Measurements from ENCODE around the gene SDK1.

SDK1 gene

DNA sequence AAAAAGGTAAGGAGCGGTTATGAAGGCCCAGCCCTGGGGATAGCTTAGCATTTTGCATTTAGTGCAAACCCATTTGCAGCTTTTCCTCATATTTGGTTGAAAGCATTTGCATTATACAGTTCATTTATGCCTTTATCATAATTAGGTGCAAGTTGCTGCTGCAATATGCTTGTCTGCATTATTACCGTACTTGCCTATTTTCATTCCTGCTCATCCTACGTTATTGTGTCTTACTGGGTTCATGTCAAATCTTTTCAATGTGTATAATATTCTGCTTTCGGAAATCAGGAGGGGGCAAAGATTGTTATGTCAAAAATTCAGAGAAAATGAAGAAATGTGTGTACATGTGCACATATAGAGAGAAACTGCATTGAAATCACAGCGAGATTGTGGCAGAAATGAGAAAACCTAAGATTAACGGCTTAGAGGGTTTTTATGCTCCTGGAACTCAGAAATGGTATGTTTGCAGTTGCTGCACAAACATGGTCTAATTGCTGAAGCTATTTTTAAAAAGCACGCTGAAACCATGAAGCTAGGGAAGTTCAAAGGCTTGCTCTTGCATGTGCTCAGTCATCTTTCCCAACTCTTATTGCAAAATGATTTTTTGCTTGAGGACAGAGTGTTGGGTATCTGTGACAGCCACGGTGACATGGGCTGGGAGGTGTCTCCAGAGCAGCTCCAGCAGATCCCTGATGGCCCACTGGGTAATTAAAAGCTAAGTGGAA lies 613.2 kb downstream of the SDK1 start (continued):
- TF ChIP-seq ZNF837 (tag by site-specific recombination; IDR thresholded peaks at IDR 0.05) (no peak), TRIM28 (IDR thresholded peaks at IDR 0.05; ENCODE audit: borderline replicate concordance, low read length) (no peak), RBAK (tag by site-specific recombination; IDR thresholded peaks at IDR 0.05) (no peak), KLF8 (tag by site-specific recombination; IDR thresholded peaks at IDR 0.05) (no peak), ZNF544 (tag by site-specific recombination; IDR thresholded peaks at IDR 0.05) (no peak)

DNA sequence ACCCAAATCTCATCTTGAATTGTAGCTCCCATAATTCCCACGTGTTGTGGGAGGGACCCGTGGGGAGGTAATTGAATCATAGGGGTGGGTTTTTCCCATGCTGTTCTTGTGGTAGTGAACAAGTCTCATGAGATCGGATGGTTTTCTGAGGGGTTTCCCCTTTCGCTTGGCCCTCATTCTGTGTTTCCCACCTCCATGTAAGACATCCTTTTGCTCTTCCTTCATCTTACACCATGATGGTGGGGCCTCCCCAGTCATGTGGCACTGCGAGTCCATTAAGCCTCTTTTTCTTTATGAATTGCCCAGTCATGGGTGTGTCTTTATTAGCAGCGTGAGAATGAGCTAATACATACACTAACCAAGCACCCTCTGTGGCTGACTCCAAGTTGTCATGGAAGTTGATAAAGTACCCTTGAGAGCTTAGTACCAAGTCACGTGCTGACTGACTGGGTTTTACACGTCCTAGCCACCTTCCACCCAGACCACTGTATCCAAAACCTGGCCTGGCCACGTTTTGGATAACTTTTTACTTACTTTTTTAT lies 614.4 kb downstream of the SDK1 start:
- Histone ChIP-seq H3K36me3 (ENCODE audit: control insufficient read depth in 2 of 2, insufficient read depth in 1 of 2, low read length in 2 of 2) (no peaks in the 10 kb centered on the region), H3K4me1 (ENCODE audit: control insufficient read depth, insufficient read depth, low read length) (no peaks in the 10 kb centered on the region), H3K9me3 (ENCODE audit: control insufficient read depth, insufficient read depth, low read depth, low read length) (no peaks in the 10 kb centered on the region), H3K4me3 (ENCODE audit: low read depth, low read length) (no peak overlapping the region), H3K27ac (ENCODE audit: extremely low read depth, low read depth, low read length) (no peak overlapping the region)
- CTCF ChIA-PET: no interaction called here
- POLR2A ChIA-PET: interaction anchor here (0.6 kb wide), 1 partner anchor 698 kb away, joined by 3 read pairs; no protein-coding TSS in a partner anchor
- TF ChIP-seq KLF9 (tag by site-specific recombination; IDR thresholded peaks at IDR 0.05; ENCODE audit: low read depth) (no peak), ZNF391 (tag by site-specific recombination; IDR thresholded peaks at IDR 0.05; ENCODE audit: borderline replicate concordance, low read depth) (no peak), ZNF426 (tag by site-specific recombination; IDR thresholded peaks at IDR 0.05) (no peak), ZBTB1 (tag by site-specific recombination; IDR thresholded peaks at IDR 0.05) (no peak), GLI4 (tag by site-specific recombination; IDR thresholded peaks at IDR 0.05) (no peak), ZNF560 (tag by site-specific recombination; IDR thresholded peaks at IDR 0.05; ENCODE audit: borderline replicate concordance) (no peak)

DNA sequence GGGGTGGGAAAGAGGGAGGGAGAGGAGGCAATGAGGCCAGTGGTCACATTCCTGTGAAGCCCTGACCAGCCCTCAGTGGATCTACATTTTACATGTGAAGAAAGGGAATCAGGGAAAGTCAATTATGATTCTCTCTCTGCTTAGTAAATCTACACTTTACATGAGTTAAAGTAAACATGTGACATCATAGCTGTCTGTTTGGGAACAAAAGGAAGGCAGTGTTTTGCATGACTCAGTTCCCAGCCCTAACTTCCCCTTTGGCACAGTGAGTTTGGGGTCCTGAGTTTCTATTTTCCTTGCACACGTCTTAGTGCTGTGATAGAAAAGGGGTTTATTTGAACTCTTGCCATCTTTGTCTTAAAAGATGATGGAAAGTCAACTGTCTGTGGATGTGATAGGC lies 615.1 kb downstream of the SDK1 start:
- Histone ChIP-seq H3K4me1 (ENCODE audit: control insufficient read depth, insufficient read depth, low read length) (no peaks in the 10 kb centered on the region), H3K27ac (ENCODE audit: extremely low read depth, low read depth, low read length) (no peak overlapping the region), H3K4me3 (ENCODE audit: low read depth, low read length) (no peak overlapping the region), H3K9me3 (ENCODE audit: control insufficient read depth, insufficient read depth, low read depth, low read length) (no peaks in the 10 kb centered on the region), H3K36me3 (ENCODE audit: control insufficient read depth in 2 of 2, insufficient read depth in 1 of 2, low read length in 2 of 2) (no peaks in the 10 kb centered on the region)
- CTCF ChIA-PET: interaction anchor here (1.3 kb wide), 1 partner anchor 20 kb away, joined by 3 read pairs; no protein-coding TSS in a partner anchor
- POLR2A ChIA-PET: interaction anchor here (0.6 kb wide), 1 partner anchor 698 kb away, joined by 3 read pairs; no protein-coding TSS in a partner anchor
- TF ChIP-seq ZNF132 (tag by site-specific recombination; IDR thresholded peaks at IDR 0.05; ENCODE audit: borderline replicate concordance) (no peak), REPIN1 (tag by site-specific recombination; IDR thresholded peaks at IDR 0.05; ENCODE audit: low read depth) (no peak), ZSCAN23 (tag by site-specific recombination; IDR thresholded peaks at IDR 0.05) (no peak), ZNF623 (tag by site-specific recombination; IDR thresholded peaks at IDR 0.05) (no peak), ZNF366 (tag by site-specific recombination; conservative IDR thresholded peaks at IDR 0.05) (peak; percentile 24; the same call in 1 of the 2 replicates), GLI4 (tag by site-specific recombination; IDR thresholded peaks at IDR 0.05) (no peak), EGR2 (tag by site-specific recombination; IDR thresholded peaks at IDR 0.05; ENCODE audit: low read depth) (no peak), ZNF37A (tag by site-specific recombination; IDR thresholded peaks at IDR 0.05) (no peak), SP3 (tag by site-specific recombination; IDR thresholded peaks at IDR 0.05) (no peak), ZXDB (tag by site-specific recombination; IDR thresholded peaks at IDR 0.05) (no peak), ZNF629 (tag by site-specific recombination; IDR thresholded peaks at IDR 0.05) (peak; percentile 64), ZNF354C (tag by site-specific recombination; IDR thresholded peaks at IDR 0.05; ENCODE audit: borderline replicate concordance, low read depth) (no peak), GLIS1 (tag by site-specific recombination; IDR thresholded peaks at IDR 0.05) (peak; percentile 25; the same call in 1 of the 2 replicates), ZNF510 (tag by site-specific recombination; IDR thresholded peaks at IDR 0.05; ENCODE audit: insufficient replicate concordance) (no peak), MYNN (tag by site-specific recombination; IDR thresholded peaks at IDR 0.05; ENCODE audit: borderline replicate concordance) (no peak), ZNF670 (tag by site-specific recombination; IDR thresholded peaks at IDR 0.05; ENCODE audit: low read depth) (no peak), KLF7 (tag by site-specific recombination; IDR thresholded peaks at IDR 0.05; ENCODE audit: borderline replicate concordance) (no peak)
- TF ChIP-seq, protein P1, sequence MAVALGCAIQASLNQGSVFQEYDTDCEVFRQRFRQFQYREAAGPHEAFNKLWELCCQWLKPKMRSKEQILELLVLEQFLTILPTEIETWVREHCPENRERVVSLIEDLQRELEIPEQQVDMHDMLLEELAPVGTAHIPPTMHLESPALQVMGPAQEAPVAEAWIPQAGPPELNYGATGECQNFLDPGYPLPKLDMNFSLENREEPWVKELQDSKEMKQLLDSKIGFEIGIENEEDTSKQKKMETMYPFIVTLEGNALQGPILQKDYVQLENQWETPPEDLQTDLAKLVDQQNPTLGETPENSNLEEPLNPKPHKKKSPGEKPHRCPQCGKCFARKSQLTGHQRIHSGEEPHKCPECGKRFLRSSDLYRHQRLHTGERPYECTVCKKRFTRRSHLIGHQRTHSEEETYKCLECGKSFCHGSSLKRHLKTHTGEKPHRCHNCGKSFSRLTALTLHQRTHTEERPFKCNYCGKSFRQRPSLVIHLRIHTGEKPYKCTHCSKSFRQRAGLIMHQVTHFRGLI (tag by site-specific recombination; IDR thresholded peaks at IDR 0.05): no peak
- TF ChIP-seq, protein P2, sequence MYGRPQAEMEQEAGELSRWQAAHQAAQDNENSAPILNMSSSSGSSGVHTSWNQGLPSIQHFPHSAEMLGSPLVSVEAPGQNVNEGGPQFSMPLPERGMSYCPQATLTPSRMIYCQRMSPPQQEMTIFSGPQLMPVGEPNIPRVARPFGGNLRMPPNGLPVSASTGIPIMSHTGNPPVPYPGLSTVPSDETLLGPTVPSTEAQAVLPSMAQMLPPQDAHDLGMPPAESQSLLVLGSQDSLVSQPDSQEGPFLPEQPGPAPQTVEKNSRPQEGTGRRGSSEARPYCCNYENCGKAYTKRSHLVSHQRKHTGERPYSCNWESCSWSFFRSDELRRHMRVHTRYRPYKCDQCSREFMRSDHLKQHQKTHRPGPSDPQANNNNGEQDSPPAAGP (tag by site-specific recombination; IDR thresholded peaks at IDR 0.05): no peak

Data from HEK293 (cell line).